Psoas muscle (tissue), 8 donors: Measurements from ENCODE around the gene THAP5. TPM values are rescaled to one million over a fixed set of nuclear protein-coding genes. Genes with fewer than 3 reads are reported as not detected.
A peak's percentile ranks its signal among the peaks of the same experiment; 100 is the strongest.

ENCODE experiments used
- ATAC-seq, 4 donors: fragments of 200-7000 bp; cut with Tn5 transposase; one replicate each; pipeline ENCODE4 v1.9.1; 2020; ENCODE audit warnings: moderate library complexity in 3 of 4, mild to moderate bottlenecking in 2 of 4
- DNase-seq, 2 donors: peaks; one replicate each; pipeline ENCODE4 v3.0.0-alpha.2; 2020
- H3K27ac ChIP-seq: fragments of 200-600 bp; one replicate; pipeline ENCODE4 v1.8.0; 2022
- H3K27me3 ChIP-seq, 3 donors: fragments of 200-600 bp in 1 of 3; one replicate each; pipeline versions ENCODE4 v1.6.1 to v1.8.0; 2013 to 2022; ENCODE audit warnings: low read length in 2 of 3, mild to moderate bottlenecking in 2 of 3, moderate library complexity in 1 of 3; ENCODE audit not compliant: insufficient read depth in 3 of 3
- H3K36me3 ChIP-seq, 2 donors: fragments of 200-600 bp in 1 of 2; one replicate each; pipeline versions ENCODE4 v1.6.1 to v1.8.0; 2013 to 2022; ENCODE audit warnings: low read depth in 1 of 2, mild to moderate bottlenecking in 1 of 2, moderate library complexity in 1 of 2; ENCODE audit not compliant: insufficient read depth in 1 of 2
- H3K4me1 ChIP-seq: fragments of 200-600 bp; one replicate; pipeline ENCODE4 v1.8.0; 2022
- H3K4me3 ChIP-seq: fragments of 200-600 bp; one replicate; pipeline ENCODE4 v1.8.0; 2022; ENCODE audit warnings: mild to moderate bottlenecking
- H3K9me3 ChIP-seq: fragments of 200-600 bp; one replicate; pipeline ENCODE4 v1.8.0; 2022
- CTCF ChIP-seq: fragments of 200-600 bp; IDR thresholded peaks from one replicate; pipeline ENCODE4 v1.8.0; 2022; ENCODE audit warnings: antibody characterized with exemption
- WGBS, 3 donors: extraction: QIAGEN DNeasy Blood & Tissue Kit; methylation state at CpG; one replicate each; pipeline versions ENCODE4 v1.1.6 to v1.1.7; 2013; 5-methylcytosine and 5-hydroxymethylcytosine counted together
- intact Hi-C, 2 donors: fragments of 100-400 bp; cut with DNase I; formaldehyde crosslinking; loops; one replicate each; pipeline versions ENCODE4 v1.11.0 to v1.14.2; 2022
- polyA plus RNA-seq, 3 donors: library from polyadenylated mRNA; stranded (reverse); fragments of 200-250 nt; gene quantifications; one replicate each; pipeline ENCODE4 v1.2.3, GENCODE V29; 2013
- total RNA-seq, 4 donors: library from RNA; stranded (reverse); fragmentation: NEBNext Ultra II Directional in 2 of 4; extraction: Animal tissue kit (Norgen Biotek cat#: 25700) in 2 of 4; gene quantifications; one replicate each; pipeline versions ENCODE4 v1.2.1 to v1.2.4, GENCODE V29; 2021 to 2023
- donor health status: healthy with polysubstance abuse.
- donor health status: DM: no; HTN: no; CAD: no; lungs with moderate emphysema.
- donor health status: Bipolar disorder and iron deficiency.
- donor health status: healthy.
- donor health status: DM: yes; HTN: yes; CAD: no.
- donor health status: DM: no; HTN: no; CAD: no.
- donor health status: DM: no; HTN: no; CAD: no.
- donor health status: DM: yes; HTN: yes; CAD: no.

THAP5 gene
- total and polyA plus RNA-seq, 7 donors: 10.2 to 40.3 (median 26.0) TPM

- Histone ChIP-seq H3K9me3 (no peaks in the 10 kb centered on the region), H3K27me3 (no peaks in the 10 kb centered on the region), H3K36me3 (peaks cover 0 to 38% of the 10 kb centered on the region in 2 donors), H3K27ac (peak overlapping the region; percentile 94), H3K4me1 (peaks cover 53% of the 10 kb centered on the region), H3K4me3 (peak overlapping the region; percentile 90)
- WGBS, 3 donors: 0% methylated on average over 36 of the region's 36 CpGs
- peak; percentile 10 to 64 (median 40) for ATAC-seq
- intact Hi-C loops: no loop called here
- TF ChIP-seq CTCF: no peak
- peak; percentile 29 to 68 for DNase-seq
These were observed 745 bp upstream of the THAP5 start for GRCh38 chr7:108570146-108570755.

- Histone ChIP-seq H3K4me3 (peak overlapping the region; percentile 90), H3K27me3 (no peaks in the 10 kb centered on the region), H3K9me3 (no peaks in the 10 kb centered on the region), H3K36me3 (peaks cover 0 to 38% of the 10 kb centered on the region in 2 donors), H3K27ac (peak overlapping the region; percentile 94), H3K4me1 (peaks cover 53% of the 10 kb centered on the region)
- ATAC-seq: no peak
- intact Hi-C loops: loop anchor here (1.0 to 2.0 kb wide), 2 partner anchors 42 to 43 kb away; partner anchors contain the start of gene PNPLA8 (in 2 of the 2)
- no peak for DNase-seq
- WGBS, 3 donors: 7 to 11% (median 11%) methylated on average over 24 of the region's 24 CpGs
- no peak for TF ChIP-seq CTCF
These were observed 615 bp downstream of the THAP5 start for GRCh38 chr7:108568801-108569380.

GRCh38 chr7:108565987-108566386, 3.5 kb downstream of the THAP5 start:
- Histone ChIP-seq H3K27ac (peak overlapping the region; percentile 2), H3K36me3 (peaks cover 0 to 25% of the 10 kb centered on the region in 2 donors), H3K27me3 (no peaks in the 10 kb centered on the region), H3K9me3 (no peaks in the 10 kb centered on the region), H3K4me3 (no peak overlapping the region), H3K4me1 (peaks cover 30% of the 10 kb centered on the region)
- ATAC-seq: no peak
- no peak for TF ChIP-seq CTCF
- no peak for DNase-seq
- intact Hi-C loops: no loop called here

GRCh38 chr7:108561047-108561619, 8.4 kb downstream of the THAP5 start:
- H3K36me3 ChIP-seq: peaks cover 0 to 25% of the 10 kb centered on the region in 2 donors
- H3K4me1 ChIP-seq: peaks cover 3% of the 10 kb centered on the region
- no peak for TF ChIP-seq CTCF
- no peak for DNase-seq
- ATAC-seq: peak; percentile 79 to 94 (median 92)
- H3K9me3 ChIP-seq: no peaks in the 10 kb centered on the region
- WGBS, 3 donors: 64 to 79% (median 70%) methylated on average over 4 of the region's 4 CpGs
- peak overlapping the region; percentile 44 for H3K27ac ChIP-seq
- intact Hi-C loops: no loop called here
- no peaks in the 10 kb centered on the region for H3K27me3 ChIP-seq
- no peak overlapping the region for H3K4me3 ChIP-seq
